Left lung (tissue), 10 donors: ENCODE results near the gene ARHGEF18. TPM values are rescaled to one million over a fixed set of nuclear protein-coding genes. Genes with fewer than 3 reads are reported as not detected.

Experiments
- ATAC-seq: fragments of 200-7000 bp; cut with Tn5 transposase; one replicate; pipeline ENCODE4 v1.9.1; 2020; ENCODE audit warnings: moderate library complexity
- DNase-seq, 4 donors: peaks; one replicate each; pipeline ENCODE4 v3.0.0-alpha.2; 2013 to 2020
- H3K27ac ChIP-seq, 2 donors: fragments of 200-600 bp; sonication (generic) in 1 of 2; one replicate each; pipeline versions ENCODE4 v1.5.0 to v1.8.0; 2020 to 2021
- H3K27me3 ChIP-seq, 2 donors: fragments of 200-600 bp; sonication (generic) in 1 of 2; one replicate each; pipeline versions ENCODE4 v1.5.0 to v1.8.0; 2020 to 2021
- H3K36me3 ChIP-seq, 2 donors: fragments of 200-600 bp; sonication (generic) in 1 of 2; one replicate each; pipeline versions ENCODE4 v1.5.0 to v1.8.0; 2020 to 2021
- H3K4me1 ChIP-seq, 2 donors: fragments of 200-600 bp; one replicate each; pipeline ENCODE4 v1.8.0; 2021
- H3K4me3 ChIP-seq, 2 donors: fragments of 200-600 bp; sonication (generic) in 1 of 2; one replicate each; pipeline versions ENCODE4 v1.5.0 to v1.8.0; 2020 to 2021; ENCODE audit warnings: mild to moderate bottlenecking in 1 of 2
- H3K9me3 ChIP-seq, 2 donors: fragments of 200-600 bp; sonication (generic) in 1 of 2; one replicate each; pipeline versions ENCODE4 v1.5.0 to v1.8.0; 2020 to 2021
- intact Hi-C, 2 donors: fragments of 100-400 bp; cut with DNase I; formaldehyde crosslinking; loops; one replicate each; pipeline versions ENCODE4 v1.11.2 to v1.14.2; 2022
- polyA plus RNA-seq, 6 donors: library from polyadenylated mRNA; unstranded; fragments of 120-200 nt; gene quantifications; one replicate each; pipeline ENCODE4 v1.2.1, GENCODE V29; 2013; ENCODE audit not compliant: insufficient read length in 6 of 6
- total RNA-seq, 2 donors: library from RNA; stranded (reverse); fragmentation: NEBNext Ultra II Directional; extraction: Animal tissue kit (Norgen Biotek cat#: 25700); gene quantifications; one replicate each; pipeline ENCODE4 v1.2.1, GENCODE V29; 2021
- TF ChIP-seq, protein P1 (sequence below), 2 donors: fragments of 200-600 bp; sonication (generic) in 1 of 2; IDR thresholded peaks; one replicate each; pipeline versions ENCODE4 v1.5.0 to v1.8.0; 2021; ENCODE audit warnings: antibody characterized with exemption in 2 of 2
- donor health status: DM: no; HTN: yes; CAD: no.
- donor health status: DM: no; HTN: no; CAD: no.

The ARHGEF18 gene
- total and polyA plus RNA-seq, 8 donors: 24.6 to 61.2 (median 32.1) TPM

DNA sequence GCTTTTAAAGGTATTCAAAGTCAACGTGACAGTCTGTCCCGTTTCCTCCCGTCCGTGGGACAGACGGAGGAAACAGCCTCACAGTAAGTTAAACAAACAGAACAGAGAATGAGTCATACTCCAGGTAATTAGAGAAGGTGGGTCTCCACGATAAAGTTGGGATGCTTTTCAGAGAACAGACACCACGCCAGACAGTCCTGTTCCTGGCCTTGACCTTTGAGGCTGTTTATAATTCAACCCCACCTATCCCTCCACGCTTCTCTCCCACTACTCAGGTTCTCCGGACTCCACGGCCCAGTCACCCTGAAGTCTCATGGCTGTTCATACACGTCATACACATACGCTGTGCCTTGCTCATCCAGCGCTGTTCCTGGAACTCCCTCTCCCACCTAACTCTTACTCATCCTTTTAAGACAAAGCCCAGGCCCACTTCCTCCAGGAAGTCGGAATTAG is 42.5 kb downstream of the ARHGEF18 start:
- H3K4me3 ChIP-seq: no peak overlapping the region
- H3K27ac ChIP-seq: no peak overlapping the region
- H3K9me3 ChIP-seq: no peaks in the 10 kb centered on the region
- TF ChIP-seq, protein P1, sequence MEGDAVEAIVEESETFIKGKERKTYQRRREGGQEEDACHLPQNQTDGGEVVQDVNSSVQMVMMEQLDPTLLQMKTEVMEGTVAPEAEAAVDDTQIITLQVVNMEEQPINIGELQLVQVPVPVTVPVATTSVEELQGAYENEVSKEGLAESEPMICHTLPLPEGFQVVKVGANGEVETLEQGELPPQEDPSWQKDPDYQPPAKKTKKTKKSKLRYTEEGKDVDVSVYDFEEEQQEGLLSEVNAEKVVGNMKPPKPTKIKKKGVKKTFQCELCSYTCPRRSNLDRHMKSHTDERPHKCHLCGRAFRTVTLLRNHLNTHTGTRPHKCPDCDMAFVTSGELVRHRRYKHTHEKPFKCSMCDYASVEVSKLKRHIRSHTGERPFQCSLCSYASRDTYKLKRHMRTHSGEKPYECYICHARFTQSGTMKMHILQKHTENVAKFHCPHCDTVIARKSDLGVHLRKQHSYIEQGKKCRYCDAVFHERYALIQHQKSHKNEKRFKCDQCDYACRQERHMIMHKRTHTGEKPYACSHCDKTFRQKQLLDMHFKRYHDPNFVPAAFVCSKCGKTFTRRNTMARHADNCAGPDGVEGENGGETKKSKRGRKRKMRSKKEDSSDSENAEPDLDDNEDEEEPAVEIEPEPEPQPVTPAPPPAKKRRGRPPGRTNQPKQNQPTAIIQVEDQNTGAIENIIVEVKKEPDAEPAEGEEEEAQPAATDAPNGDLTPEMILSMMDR (IDR thresholded peaks at IDR 0.05): no peak
- peaks cover 0 to 22% of the 10 kb centered on the region in 2 donors for H3K36me3 ChIP-seq
- no peaks in the 10 kb centered on the region for H3K27me3 ChIP-seq
- intact Hi-C loops: no loop called here
- H3K4me1 ChIP-seq: peaks cover 0 to 15% of the 10 kb centered on the region in 2 donors
- DNase-seq (no peak), ATAC-seq (no peak)

DNA sequence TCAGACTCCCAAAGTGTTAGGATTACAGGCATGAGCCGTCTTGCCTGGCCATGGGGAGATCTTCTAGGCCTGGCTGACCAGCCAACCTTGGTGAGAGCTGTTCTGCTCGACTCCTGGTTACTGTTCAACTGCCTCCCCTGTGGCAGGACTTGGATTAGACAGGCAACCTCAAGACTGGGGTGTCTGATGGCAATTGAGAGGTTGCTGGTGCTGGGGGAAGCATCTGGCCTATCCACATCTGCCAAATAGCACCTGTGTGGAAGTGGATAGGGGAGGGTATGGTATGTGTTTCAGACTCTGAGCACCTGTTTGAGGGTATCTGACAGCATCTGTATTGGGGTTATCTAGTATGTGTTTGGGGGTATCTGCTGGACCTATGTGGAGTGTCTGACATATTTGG is 44.7 kb downstream of the ARHGEF18 start:
- intact Hi-C loops: no loop called here
- DNase-seq: no peak
- Histone ChIP-seq H3K27ac (no peak overlapping the region), H3K4me1 (peaks cover 7 to 37% of the 10 kb centered on the region in 2 donors), H3K9me3 (no peaks in the 10 kb centered on the region), H3K36me3 (peaks cover 0 to 3% of the 10 kb centered on the region in 2 donors), H3K4me3 (no peak overlapping the region), H3K27me3 (no peaks in the 10 kb centered on the region)
- TF ChIP-seq, protein P1 (IDR thresholded peaks at IDR 0.05): no peak
- ATAC-seq: no peak

DNA sequence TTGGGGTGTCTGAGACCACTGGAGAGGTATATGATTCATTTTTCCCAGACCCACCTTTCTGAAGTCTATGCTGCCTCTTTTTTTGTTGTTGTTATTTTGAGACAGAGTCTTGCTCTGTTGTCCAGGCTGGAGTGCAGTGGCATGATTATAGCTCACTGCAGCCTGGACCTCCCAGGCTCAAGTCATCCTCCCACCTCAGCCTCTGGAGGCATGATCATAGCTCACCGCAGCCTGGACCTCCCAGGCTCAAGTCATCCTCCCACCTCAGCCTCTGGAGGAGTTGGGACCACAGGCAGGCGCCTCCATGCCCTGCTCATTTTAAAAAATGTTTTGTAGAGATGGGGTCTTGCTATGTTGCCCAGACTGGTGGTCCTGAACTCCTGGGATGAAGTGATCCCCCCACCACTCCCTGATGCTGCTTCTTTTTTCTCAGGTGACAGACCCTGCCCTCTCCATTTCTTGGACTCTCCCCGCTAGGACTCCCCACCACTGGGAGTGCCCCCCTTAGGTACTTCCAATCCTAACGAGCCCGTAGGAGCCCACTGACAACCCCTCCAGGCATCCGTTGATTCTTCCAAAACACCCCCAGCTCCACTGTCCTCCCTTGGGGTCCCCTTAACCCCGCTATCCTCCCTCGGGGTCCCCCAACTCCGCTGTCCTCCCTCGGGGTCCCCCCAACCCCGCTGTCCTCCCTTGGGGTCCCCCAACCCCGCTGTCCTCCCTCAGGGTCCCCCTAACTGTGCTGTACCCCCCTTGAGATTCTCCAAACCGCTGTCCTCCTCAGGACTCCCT is 45.4 kb downstream of the ARHGEF18 start:
- peak overlapping the region; percentile 97 to 99 for H3K4me3 ChIP-seq
- peak overlapping the region in 1 of 2 donors; percentile 85 for H3K27ac ChIP-seq
- no peaks in the 10 kb centered on the region for H3K27me3 ChIP-seq
- no peak for ATAC-seq
- H3K9me3 ChIP-seq: no peaks in the 10 kb centered on the region
- peaks cover 7 to 43% of the 10 kb centered on the region in 2 donors for H3K4me1 ChIP-seq
- DNase-seq: no peak
- intact Hi-C loops: no loop called here
- TF ChIP-seq, protein P1 (IDR thresholded peaks at IDR 0.05): no peak
- no peaks in the 10 kb centered on the region for H3K36me3 ChIP-seq

DNA sequence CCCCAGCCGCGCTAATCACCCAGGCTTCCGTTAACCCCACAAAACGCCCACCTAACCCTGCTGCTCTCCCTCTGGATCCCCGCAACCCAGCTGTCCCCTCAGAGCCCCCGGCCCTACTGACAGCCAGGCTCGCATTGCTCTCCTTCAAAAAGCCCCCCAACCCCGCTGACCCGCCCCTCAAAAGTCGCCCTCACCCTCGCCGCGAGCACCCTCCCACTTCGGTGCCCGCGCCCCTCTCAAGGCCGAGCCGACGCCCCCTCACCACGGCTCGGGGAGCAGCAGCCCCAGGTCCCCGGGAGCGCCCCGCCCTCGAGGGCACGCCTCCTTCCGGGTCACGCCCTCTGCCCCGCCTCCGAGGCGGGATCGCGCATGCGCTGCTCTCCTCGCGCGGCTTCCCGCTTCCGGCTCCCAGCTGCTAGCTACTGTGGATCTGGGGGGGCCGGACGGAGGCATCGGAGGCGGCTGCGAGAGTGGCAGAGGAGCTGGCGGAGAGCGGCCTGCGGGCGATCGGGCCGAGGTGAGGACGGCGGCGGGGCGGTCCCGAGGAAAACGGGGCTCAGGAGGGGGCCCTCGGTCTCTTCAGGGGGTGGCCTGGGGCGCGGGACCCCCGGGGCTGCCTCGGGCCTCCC is 46.1 kb downstream of the ARHGEF18 start:
- no peaks in the 10 kb centered on the region for H3K36me3 ChIP-seq
- intact Hi-C loops: no loop called here
- ATAC-seq: peak; percentile 92
- TF ChIP-seq, protein P1 (IDR thresholded peaks at IDR 0.05): no peak
- H3K4me1 ChIP-seq: peaks cover 7 to 50% of the 10 kb centered on the region in 2 donors
- no peaks in the 10 kb centered on the region for H3K27me3 ChIP-seq
- DNase-seq: peak; percentile 88 to 98 (median 94)
- peak overlapping the region; percentile 97 to 99 for H3K4me3 ChIP-seq
- H3K27ac ChIP-seq: peak overlapping the region; percentile 79 to 85
- H3K9me3 ChIP-seq: no peaks in the 10 kb centered on the region
